Measurements from ENCODE around the gene GPR142.

DNA sequence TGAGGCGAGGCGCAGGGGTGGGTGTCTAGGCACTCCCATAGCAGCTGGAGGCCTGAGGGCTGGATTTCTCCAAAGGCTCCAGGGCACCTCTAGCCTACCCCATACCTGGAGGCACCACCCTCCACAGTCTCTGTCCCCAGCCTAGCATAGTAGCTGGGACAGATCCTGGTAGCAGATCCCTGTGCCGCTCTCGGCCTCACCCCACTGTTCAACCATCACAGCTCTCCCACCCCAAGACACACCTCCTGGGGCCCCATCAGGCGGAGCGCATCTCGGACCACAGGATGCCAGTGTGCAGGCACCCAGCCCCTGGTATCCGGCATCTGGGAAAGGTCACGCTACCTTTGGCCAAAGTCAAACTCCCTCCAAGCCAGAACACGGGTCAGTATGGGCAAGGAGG lies 12.7 kb upstream of the GPR142 start:
- TF ChIP-seq TAF1 (IDR thresholded peaks at IDR 0.05; ENCODE audit: borderline replicate concordance, low read depth, low read length) (no peak), POLR2A (IDR thresholded peaks at IDR 0.05; ENCODE audit: low read depth, low read length) (no peak)

Data from GM12892 (cell line).